NOMO-1 treated with dmso at 0.1 percent for 144 hours (cell line): ENCODE data around the gene GHRL.
"Not testable (repeated sequence)": the region's sequence is repeated elsewhere in the genome, so short reads cannot be mapped to it uniquely, and the experiment has no call there.

Experiments
- DNase-seq: peaks from one replicate; lab custom pipeline; 2025; ENCODE audit not compliant: unreplicated experiment; lab: John Stamatoyannopoulos, UW

The GHRL gene

GRCh38 chr3:10300087-10300486, 7.3 kb upstream of the GHRL start:
- DNase-seq: no peak

- DNase-seq: no peak
Observed at GRCh38 chr3:10299679-10300078, 6.9 kb upstream of the GHRL start.

GRCh38 chr3:10299175-10299574, 6.4 kb upstream of the GHRL start:
- DNase-seq: no peak

GRCh38 chr3:10298064-10298463, 5.3 kb upstream of the GHRL start:
- DNase-seq: not testable (repeated sequence)

- DNase-seq: peak; percentile 12
Observed at GRCh38 chr3:10294030-10294586, 1.4 kb upstream of the GHRL start.

GRCh38 chr3:10291641-10292040, 1.1 kb downstream of the GHRL start:
- DNase-seq: no peak

- DNase-seq: no peak
Observed at GRCh38 chr3:10290481-10291176, 2.1 kb downstream of the GHRL start.

GRCh38 chr3:10289787-10290355, 2.9 kb downstream of the GHRL start:
- DNase-seq: no peak

GRCh38 chr3:10289077-10289476, 3.7 kb downstream of the GHRL start:
- DNase-seq: no peak

- no peak for DNase-seq
Observed at GRCh38 chr3:10288575-10288960, 4.2 kb downstream of the GHRL start.

- DNase-seq: no peak
Observed at GRCh38 chr3:10287936-10288574, 4.7 kb downstream of the GHRL start.

- DNase-seq: no peak
Observed at GRCh38 chr3:10286596-10287295, 6.0 kb downstream of the GHRL start.

GRCh38 chr3:10286133-10286524, 6.6 kb downstream of the GHRL start:
- no peak for DNase-seq

GRCh38 chr3:10285272-10286132, 7.2 kb downstream of the GHRL start:
- DNase-seq: no peak

- DNase-seq: no peak
Observed at GRCh38 chr3:10284496-10284895, 8.3 kb downstream of the GHRL start.

- no peak for DNase-seq
Observed at GRCh38 chr3:10283638-10284037, 9.1 kb downstream of the GHRL start.

GRCh38 chr3:10281951-10282350, 10.8 kb downstream of the GHRL start:
- DNase-seq: no peak

GRCh38 chr3:10280571-10280970, 12.2 kb downstream of the GHRL start:
- DNase-seq: no peak

GRCh38 chr3:10280177-10280529, 12.6 kb downstream of the GHRL start:
- DNase-seq: no peak

GRCh38 chr3:10279384-10280176, 13.2 kb downstream of the GHRL start:
- no peak for DNase-seq
